SK-N-SH (cell line): Measurements from ENCODE around the gene WDFY2.

Source experiments
- CTCF ChIP-seq: fragments of 200-600 bp; sonication (generic); IDR thresholded peaks from 2 replicates; pipeline ENCODE4 v1.6.1; 2017; ENCODE audit warnings: antibody characterized with exemption, mild to moderate bottlenecking, moderate library complexity
- EP300 ChIP-seq, 2 experiments: IDR thresholded peaks; 2 replicates each; pipeline versions ENCODE4 v1.4.0 to v1.6.1; 2012; ENCODE audit warnings: borderline replicate concordance in 1 of 2, low read depth in 1 of 2, low read length in 1 of 2
- NFIC ChIP-seq: IDR thresholded peaks from 2 replicates; pipeline ENCODE4 v1.4.0; 2012; ENCODE audit warnings: borderline replicate concordance
- POLR2AphosphoS5 ChIP-seq: IDR thresholded peaks from 2 replicates; pipeline ENCODE4 v1.6.1; 2012; ENCODE audit warnings: low read depth, low read length
- RAD21 ChIP-seq: IDR thresholded peaks from 2 replicates; pipeline ENCODE4 v1.6.1; 2012; ENCODE audit warnings: mild to moderate bottlenecking, low read length
- SIN3A ChIP-seq: IDR thresholded peaks from 2 replicates; pipeline ENCODE4 v1.6.1; 2012; ENCODE audit warnings: low read depth, mild to moderate bottlenecking, low read length, moderate library complexity, borderline replicate concordance
- TAF1 ChIP-seq: IDR thresholded peaks from 2 replicates; pipeline ENCODE4 v1.6.1; 2012; ENCODE audit warnings: low read depth, mild to moderate bottlenecking, low read length, moderate library complexity, borderline replicate concordance
- USF1 ChIP-seq: IDR thresholded peaks from 2 replicates; pipeline ENCODE4 v1.4.0; 2012; ENCODE audit warnings: low read depth, borderline replicate concordance
- USF2 ChIP-seq: fragments of 150-350 bp; IDR thresholded peaks from 2 replicates; pipeline ENCODE4 v1.6.1; 2017; ENCODE audit warnings: antibody characterized with exemption, low read length, low read depth, borderline replicate concordance
- YY1 ChIP-seq: IDR thresholded peaks from 2 replicates; pipeline ENCODE4 v1.4.0; 2012; ENCODE audit warnings: low read depth, mild to moderate bottlenecking

GRCh38 chr13:51729866-51730553 lies 145.7 kb downstream of the WDFY2 start:
- TF ChIP-seq RAD21 (no peak), CTCF (no peak), YY1 (no peak), EP300 (IDR thresholded peaks at IDR 0.05; ENCODE audit: borderline replicate concordance in 1 of 2, low read depth in 1 of 2, low read length in 1 of 2) (peak in 1 of 2 experiments; percentile 62; a peak in 1 of 4 replicates), POLR2AphosphoS5 (no peak), NFIC (peak; percentile 57; the same call in 1 of the 2 replicates), SIN3A (no peak), USF2 (no peak), USF1 (no peak), TAF1 (no peak)
